ENCODE data around the gene MYH6.
"Not testable (repeated sequence)": the region's sequence is repeated elsewhere in the genome, so short reads cannot be mapped to it uniquely, and the experiment has no call there.

MYH6 gene

DNA sequence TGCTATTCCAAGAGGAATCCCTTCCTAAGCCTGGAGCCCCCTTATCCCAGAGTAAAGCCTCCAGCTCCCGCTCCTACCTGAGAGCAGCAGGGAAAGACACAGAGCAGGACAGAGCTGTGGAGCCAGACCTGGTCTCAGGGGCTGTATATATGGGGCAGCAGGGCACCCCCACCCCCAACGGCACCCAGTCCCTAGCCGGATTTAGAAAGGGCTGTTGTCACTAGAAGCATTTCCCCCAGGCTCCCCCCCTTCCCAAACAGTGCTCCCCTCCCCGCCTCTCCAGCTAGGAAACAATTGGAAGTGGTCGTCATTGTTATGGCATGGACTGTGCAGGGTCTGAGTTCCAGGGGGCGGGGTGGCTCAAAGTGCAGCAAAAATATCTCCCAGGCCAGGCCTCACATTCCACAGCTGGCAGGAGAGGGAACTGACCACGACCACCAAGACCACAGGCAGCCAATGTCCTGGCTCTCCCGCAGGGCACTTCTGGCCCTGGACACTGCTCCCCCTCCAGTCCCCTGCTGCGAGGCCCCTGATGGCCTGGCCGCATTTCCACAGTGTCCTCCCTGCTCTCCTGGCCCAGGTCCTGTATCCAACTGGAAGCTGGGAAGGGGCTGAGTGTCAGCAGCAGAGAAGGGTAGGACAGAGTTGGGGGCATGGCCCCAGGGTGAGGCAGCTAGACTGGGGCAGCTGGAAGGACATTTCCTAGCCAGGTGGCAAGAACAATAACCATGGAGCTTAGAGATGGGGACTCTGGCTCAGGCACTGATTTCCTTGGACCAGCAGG is 27.7 kb upstream of the MYH6 start, which contains the start of gene MYH7:
Gene MYH7 (minus strand): TSS at position 118 of the 784 bp plus-strand sequence. CDS start 1,928 bp downstream, outside the sequence.
- no peak for DNase-seq (ENCODE audit: low read depth in 3 of 3)

DNA sequence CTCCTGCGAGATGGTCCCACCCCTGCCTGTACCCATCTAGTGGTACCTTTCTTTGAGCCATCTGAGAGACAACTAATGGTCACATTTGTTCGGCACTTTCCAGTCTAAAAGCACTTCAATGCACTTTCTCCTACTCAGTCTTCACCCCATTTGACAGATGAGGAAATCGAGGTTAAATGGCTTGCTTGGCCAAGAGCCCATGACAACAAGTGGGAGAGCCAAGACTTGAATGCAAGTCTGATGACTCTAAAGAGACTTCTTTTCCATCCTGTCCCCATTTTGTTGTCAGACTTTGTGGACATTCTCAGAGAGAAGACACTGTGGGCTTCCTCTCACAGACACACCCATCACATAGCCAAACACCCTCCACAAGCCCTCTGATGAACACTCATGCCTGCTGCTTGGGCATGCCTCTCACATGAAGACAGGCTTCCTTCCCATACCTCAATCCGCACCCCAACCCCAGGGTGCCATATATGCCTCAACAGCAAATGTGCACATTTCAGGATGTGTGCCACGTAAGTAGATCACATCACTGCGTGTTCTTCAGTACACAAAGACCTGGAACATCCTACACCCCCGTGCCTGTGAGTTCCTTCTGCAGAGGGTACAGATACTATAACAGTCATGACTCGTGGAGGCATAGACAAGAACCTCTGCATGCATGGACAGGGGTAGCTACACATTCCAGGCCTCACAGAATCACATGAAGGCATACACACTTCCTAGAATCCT is 26.6 kb upstream of the MYH6 start:
- DNase-seq (ENCODE audit: low read depth in 3 of 3): no peak

DNA sequence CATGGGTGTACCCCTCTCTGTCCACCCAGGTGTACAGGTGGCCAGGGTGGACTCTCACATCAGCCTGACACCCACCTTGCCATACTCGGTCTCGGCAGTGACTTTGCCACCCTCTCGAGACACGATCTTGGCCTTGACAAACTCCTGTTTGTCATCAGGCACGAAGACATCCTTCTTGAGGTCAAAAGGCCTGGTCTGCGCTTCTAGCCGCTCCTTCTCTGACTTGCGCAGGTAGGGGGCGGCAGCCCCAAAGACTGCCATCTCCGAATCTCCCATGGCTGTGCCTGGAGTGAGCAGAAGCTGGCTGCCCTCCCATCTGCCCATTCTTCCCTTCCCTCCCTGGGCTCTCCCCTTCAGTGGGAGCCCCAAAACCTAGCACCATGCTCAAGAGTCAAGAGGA is 25.4 kb upstream of the MYH6 start:
- DNase-seq (ENCODE audit: low read depth in 3 of 3): no peak

DNA sequence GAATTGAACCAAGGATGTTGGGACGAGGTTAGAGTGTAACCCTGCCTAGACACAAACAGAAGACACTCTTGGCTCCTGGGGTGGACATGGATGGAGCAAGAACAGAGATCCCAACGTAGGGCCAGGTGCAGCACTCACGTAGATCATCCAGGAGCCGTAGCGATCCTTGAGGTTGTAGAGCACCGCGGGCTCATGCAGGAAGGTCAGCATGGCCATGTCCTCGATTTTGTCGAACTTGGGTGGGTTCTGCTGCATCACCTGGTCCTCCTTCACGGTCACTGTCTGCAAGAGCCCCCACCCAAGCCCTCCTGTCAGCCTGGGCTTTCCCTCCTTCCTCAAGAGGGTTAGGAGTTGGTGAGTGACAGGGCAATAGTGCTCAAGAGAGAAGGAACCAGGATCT is 24.9 kb upstream of the MYH6 start:
- no peak for DNase-seq (ENCODE audit: low read depth in 3 of 3)

DNA sequence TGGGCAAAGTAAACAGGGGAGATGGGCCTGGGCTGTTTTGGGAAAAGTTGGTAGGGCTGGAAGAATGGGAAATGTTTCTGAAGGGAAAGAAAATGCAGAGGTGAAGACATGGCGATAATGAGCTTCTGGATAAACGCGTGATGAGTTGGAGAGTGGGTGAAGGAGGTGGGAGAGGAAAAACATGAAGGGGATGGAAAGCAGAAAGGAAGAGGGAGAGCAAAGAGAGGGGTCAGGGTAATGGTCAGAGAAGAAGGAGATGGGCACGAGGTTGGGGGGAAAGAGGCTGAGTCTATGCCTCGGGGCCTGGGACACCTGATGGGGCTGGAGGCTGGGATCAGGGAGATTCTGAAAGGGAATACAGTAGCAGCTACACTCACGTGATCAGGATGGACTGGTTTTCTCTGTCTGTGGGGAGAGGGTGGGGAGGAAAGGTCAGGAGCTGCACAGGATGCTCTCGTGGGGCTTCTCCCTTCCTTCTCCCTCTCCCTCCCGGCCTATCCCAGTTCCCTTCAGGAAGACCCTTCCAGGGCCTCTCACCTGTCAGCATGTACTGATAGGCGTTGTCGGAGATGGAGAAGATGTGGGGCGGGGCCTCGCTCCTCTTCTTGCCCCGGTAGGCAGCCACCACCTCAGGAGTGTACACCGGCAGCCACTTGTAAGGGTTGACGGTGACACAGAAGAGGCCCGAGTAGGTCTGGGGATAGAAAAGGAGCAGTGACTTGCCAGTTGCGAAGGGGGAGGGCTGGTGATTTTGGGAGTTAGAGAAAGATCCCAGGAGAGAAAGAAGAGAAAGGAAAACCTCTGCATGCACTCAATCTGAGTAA is 24.2 kb upstream of the MYH6 start:
- no peak for DNase-seq (ENCODE audit: low read depth in 3 of 3)

DNA sequence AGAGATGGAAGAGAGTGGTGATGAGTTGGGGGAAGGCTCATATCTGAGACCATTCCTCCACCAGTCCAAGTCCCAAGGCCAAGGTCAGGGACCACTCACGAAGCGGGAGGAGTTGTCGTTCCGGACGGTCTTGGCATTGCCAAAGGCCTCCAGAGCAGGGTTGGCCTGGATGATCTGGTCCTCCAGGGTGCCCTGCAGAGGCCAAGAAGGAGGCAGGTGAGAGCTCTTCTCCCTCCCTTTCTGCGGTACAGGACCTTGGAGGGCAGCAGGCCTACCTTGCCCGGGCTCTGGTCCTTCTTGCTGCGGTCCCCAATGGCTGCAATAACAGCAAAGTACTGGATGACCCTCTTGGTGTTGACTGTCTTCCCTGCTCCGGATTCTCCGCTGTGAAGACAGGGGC is 23.4 kb upstream of the MYH6 start:
- no peak for DNase-seq (ENCODE audit: low read depth in 3 of 3)

DNA sequence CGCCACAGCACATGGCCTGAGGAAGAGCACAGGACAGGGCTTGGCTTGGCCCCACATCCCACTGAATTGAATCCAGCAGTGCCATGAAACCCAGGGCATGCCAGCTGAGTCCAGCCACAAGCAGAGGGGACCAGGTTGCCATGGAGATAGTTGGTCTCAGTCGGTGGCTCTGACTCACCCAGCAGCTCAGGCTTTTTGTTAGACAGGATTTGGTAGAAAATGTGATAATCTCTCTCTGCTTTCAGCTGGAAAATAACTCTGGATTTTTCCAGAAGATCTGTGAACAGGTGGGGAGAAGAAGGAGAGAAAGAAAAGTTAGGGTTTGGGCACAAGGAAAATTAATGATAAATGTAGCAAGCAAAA is 22.6 kb upstream of the MYH6 start:
- DNase-seq (ENCODE audit: low read depth in 3 of 3): no peak

DNA sequence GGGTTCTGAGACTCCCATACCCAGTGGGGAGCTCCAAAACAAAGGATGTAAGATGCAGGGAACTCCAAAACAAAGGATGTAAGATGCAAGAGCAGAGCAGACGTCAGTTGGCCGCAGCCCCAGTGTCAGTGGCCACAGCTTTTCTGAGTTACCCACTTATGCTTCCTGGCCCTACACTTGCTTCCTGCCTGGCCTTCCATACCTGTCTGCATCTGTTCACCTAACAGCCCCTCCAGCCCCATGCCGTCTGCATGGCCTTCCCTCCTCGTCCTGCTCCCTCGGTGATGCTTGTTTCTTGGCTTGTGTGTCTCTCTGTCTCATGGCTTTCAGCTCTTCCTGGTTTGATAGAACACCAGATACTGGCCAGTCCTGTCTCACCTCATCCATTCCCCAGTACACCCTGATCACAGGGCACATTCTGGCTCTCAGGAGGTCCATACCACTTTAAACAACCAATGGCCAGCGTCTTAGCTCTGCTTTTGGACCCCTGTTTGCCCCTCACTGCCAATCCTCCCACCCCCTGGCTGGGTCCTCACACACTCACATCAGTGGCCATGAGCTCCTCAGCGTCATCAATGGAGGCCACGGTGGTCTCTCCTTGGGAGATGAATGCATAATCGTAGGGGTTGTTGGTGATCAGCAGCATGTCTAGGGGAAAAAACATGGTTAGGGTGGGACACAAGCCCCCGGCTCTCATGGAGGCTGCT is 22.1 kb upstream of the MYH6 start:
- no peak for DNase-seq (ENCODE audit: low read depth in 3 of 3)

DNA sequence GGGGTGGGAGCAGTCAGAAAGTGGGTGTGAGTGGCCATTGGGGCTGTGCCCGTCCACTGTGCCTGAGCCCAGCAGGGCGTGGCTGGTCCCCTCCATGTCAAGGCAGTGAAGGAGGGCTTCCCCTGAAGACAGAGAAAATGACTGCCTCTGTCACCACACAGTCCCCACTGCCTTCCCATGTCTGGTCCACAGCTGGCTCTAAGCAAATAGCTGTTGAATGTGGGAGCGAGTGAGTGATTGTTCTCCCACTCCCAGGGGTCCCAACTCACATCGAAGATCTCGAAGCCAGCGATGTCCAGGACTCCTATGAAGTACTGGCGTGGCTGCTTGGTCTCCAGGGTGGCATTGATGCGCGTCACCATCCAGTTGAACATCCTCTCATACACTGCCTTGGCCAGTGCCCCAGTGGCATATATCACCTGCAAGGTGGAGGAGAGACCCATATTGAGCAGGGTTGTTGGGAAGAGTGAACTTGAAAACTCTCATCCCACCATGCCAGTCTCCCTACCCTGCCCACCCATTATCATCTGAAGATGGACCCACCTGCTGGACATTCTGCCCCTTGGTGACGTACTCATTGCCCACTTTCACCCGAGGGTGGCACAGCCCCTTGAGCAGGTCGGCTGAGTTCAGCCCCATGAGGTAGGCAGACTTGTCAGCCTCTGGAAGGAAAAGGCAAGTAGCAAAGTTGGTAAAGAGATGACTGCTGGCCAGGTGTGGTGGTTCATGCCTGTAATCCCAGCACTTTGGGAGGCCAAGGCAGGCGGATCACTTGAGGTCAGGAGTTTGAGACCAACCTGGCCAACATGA is 20.8 kb upstream of the MYH6 start:
- no peak for DNase-seq (ENCODE audit: low read depth in 3 of 3)

DNA sequence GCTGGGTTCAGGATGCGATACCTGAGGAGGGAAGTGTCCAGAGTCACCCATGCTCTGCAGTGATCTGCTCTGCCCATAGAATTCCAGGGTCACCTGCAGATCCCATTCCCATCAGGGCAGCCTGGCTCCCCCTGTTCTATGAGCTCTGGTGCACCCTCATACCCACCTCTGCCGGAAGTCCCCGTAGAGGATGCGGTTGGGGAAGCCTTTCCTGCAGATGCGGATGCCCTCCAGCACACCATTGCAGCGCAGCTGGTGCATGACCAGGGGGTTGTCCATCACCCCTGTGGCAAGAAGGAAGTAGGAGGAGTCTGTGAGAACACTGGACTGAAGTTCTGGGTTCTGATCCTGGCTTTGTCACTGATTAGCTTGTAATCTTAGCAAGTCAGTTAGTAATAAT is 17.7 kb upstream of the MYH6 start:
- DNase-seq (ENCODE audit: low read depth in 3 of 3): not testable (repeated sequence)

DNA sequence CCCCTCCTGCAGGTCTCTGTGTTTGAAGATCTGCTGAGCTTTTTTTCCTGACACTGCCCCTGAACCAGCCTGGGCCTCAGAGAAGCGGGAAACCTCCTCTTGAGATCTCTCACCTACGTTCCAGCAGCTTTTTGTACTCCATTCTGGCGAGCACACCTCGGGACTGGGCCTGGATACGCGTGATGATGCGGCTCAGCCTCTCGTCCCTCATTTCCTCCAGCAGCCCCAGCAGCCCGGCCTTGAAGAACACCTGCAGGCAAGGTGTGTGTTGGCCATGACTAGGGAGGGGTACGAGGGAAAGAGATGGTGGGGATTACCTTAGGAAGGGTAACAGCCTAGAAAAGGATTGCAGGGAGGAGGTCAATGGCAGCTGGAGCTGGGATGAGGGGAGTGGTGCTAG is 17.1 kb upstream of the MYH6 start:
- no peak for DNase-seq (ENCODE audit: low read depth in 3 of 3)

DNA sequence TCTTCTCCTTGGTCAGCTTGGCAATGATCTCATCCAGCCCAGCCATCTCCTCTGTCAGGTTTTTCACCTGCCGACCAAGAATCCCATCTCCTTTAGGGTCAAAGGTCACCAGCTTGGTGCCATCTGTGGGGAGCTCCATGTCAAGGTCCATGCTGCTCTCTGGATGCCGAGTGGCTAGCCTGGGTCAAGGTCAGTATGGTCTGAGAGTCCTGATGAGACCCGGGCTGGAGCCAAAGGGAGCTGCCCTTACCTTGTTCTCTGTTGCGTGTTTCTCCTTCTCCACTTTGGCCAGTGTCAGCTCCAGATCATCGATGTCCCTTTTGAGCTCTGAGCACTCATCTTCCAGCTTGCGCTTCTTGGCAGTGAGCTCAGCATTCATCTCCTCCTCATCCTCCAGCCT is 15.6 kb upstream of the MYH6 start:
- DNase-seq (ENCODE audit: low read depth in 3 of 3): no peak

DNA sequence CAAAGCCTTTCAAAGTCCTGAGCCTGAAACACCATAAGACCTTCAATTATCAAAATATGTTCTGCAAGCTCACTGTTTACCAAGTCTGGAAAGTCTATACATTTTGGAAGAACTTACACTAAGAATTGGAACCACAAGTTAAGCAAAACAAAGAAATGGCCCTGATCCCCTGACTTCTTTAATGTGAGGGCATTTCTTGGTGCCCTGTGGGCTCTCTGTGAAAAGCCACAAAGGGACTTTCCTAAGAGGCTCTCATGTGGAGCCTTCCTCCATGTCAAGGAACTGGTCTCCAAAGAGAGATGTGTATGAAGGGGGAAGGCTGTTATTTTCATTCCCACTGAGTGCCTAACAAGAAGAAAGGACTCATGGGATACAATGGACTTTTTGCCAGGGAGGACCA is 13.5 kb upstream of the MYH6 start:
- no peak for DNase-seq (ENCODE audit: low read depth in 3 of 3)

DNA sequence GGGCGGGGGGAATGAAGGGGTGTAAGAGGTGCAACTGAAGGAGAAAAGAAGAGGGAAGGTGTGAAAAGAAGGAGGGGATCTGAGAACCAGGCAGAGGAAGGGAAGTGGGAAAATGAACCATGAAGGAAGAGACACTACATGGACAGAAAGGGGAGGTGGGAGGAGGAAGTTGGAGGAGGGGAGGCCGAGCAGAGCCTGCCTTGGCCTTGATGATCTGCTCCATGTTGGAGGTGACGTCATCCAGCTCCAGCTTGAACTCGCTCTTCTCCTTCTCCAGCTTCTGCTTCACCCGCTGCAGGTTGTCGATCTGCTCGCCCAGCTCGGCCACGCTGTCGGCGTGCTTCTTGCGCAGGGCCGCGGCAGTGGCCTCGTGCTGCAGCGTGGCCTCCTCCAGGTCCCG is 11.6 kb upstream of the MYH6 start:
- DNase-seq (ENCODE audit: low read depth in 3 of 3): not testable (repeated sequence)

DNA sequence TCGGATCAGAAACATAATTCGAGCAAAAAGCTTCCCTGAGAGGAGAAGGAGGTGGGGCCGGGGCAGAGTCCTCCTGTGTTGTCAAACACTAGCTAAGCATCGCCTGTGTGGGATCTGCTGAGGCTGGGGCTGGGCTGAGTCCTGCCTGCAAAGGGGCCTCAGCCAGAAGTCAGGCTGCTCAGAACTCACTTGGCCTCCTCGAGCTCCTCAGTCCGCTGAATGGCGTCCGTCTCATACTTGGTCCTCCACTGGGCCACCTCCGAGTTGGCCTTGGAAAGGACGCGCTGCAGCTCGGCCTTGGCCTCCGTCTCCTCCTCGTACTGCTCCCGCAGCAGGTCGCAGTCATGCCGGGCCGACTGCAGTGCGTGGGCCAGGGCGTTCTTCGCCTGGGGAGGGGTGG is 9.9 kb upstream of the MYH6 start:
- DNase-seq (ENCODE audit: low read depth in 3 of 3): no peak

DNA sequence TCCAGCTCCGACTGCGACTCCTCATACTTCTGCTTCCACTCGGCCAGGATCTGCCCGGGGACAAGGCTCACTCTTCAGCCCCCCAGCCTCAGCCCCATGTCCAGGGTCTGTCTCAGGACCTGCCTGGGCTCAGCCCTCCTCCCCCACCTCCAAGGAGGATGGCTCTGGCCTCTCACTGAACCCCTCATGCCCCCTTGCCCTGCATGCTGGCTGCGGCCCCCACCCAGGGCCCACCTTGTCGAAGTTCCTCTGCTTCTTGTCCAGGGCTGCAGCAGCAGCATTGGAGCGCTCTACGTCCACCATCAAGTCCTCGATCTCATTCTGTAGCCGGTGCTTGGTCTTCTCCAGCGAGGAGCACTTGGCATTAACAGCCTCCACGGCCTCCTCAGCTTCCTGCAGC is 9.2 kb upstream of the MYH6 start:
- not testable (repeated sequence) for DNase-seq (ENCODE audit: low read depth in 3 of 3)

DNA sequence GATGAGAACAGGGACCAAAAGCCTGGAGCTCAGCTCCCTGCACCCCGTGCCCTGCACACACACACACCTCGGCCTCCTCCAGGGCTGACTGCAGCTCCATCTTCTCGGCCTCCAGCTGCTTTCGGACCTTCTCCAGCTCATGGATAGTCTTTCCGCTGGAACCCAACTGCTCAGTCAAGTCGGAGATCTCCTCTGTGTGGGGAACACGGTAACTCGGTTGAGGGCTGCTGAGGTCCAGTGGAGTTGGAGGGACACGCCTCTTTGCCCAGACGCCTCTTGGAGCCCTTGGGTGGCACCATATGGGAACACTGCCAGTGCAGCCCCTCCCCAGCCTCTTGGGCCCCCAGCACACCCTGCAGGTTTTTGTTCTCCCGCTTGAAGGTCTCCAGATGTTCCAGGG is 8.7 kb upstream of the MYH6 start:
- DNase-seq (ENCODE audit: low read depth in 3 of 3): no peak

DNA sequence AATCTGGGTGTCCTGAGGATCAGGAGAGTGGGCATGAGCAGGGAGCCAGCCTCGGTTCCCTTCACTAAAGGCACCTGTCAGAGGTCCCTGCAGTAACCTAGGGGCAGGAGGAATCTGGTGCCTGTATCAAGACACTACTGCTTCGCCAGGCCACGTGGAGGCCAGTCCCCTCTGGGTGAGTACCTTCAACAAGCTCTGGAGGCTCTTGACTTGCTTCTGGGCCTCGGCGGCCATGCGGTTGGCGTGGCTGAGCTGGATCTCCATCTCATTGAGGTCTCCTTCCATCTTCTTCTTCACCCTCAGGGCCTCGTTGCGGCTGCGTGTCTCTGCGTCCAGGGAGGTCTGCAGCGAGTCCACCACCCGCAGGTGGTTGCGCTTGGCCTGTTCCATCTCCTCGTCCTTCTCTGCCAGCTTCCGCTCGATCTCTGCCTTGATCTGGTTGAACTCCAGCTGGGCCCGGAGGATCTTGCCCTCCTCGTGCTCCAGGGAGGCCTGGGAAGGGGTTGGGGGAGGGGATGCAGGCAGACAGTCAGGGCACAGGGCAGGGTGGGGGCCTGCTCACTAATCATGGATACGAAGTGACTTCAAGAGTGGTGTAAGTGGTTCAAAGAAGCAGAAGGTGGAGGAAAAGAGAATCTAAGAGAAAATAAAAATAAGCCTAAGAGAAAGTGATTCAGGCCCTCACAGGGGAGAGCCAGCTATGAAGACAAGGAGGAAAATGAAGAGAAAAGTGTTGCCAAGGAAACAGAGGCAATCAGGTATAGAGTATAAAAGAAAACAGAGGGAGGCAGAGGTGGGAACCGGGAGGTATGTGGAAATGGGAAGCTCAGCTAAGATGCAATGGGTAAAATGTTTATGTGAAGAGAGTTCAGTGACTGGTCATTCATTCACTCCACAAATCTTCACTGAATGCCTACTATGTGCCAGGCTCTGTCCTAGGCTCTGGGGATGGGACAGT is 8.0 kb upstream of the MYH6 start:
- no peak for DNase-seq (ENCODE audit: low read depth in 3 of 3)

DNA sequence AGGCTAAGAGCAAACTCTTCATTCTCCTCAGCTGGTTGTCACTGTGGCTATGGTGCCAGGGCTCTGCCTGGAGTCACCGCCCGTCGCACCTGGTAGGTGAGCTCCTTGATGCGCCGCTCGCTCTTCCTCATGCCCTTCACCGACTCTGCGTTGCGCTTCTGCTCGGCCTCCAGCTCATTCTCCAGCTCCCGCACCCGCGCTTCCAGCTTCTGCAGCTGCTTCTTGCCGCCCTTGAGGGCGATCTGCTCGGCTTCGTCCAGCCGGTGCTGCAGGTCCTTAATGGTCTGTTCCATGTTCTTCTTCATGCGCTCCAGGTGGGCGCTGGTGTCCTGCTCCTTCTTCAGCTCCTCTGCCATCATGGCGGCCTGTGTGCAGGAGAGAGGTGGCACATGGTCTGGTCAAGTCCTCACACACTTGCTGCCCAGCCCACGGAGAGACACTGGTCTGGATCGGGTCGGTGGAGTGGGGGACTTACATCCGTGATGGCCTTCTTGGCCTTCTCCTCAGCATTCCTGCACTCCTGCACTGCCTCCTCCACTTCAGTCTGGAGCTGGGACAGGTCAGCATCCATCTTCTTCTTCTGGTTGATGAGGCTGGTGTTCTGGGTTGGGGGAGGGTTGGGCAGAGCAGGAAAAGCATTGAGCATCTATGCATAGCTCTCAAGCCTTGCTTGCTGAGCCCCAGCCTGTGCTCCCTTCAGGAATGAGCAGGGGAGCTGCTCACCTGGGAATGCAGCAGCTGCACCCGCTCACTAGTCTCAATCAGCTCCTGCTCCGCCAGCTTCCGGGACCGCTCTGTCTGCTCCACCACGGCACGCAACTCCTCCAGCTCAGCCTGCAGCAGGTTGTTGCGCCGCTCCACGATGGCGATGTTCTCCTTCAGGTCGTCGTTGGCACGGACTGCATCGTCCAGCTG is 7.1 kb upstream of the MYH6 start:
- DNase-seq (ENCODE audit: low read depth in 3 of 3): no peak

Measured in stimulated activated CD4-positive, alpha-beta T cell treated with anti-CD3 and anti-CD28 coated beads, TNF-alpha, amount 100 ng/mL, for 4 hours (primary cell).